Fibroblast of skin of left biceps (primary cell): ENCODE results near the gene DSC2.
"Not testable (repeated sequence)": the region's sequence is repeated elsewhere in the genome, so short reads cannot be mapped to it uniquely, and the experiment has no call there.

Experiments used
- DNase-seq, 2 experiments: peaks; one replicate each; pipeline ENCODE4 v3.0.0-alpha.2; 2013; ENCODE audit warnings: low read depth in 2 of 2

DSC2 gene

DNA sequence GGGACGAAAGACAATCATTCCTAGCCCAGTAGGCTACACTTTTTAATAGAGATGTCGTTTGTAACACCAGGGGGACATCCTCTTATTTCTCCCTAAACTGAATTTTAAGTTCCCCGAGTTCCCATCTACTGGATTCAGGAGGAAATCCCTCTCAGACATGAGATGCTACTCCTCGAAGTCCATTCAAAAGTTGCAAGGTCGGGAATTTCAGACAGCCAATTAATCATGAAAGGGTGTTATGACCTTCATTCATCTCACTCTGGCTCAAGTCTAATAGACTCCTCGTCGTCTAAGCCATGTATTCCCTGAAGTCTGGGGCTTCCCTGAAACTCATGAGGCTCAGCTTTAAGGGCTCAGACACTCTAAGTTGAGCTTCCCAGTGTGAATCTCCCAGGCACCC is 58.5 kb downstream of the DSC2 start:
- DNase-seq = no peak

DNA sequence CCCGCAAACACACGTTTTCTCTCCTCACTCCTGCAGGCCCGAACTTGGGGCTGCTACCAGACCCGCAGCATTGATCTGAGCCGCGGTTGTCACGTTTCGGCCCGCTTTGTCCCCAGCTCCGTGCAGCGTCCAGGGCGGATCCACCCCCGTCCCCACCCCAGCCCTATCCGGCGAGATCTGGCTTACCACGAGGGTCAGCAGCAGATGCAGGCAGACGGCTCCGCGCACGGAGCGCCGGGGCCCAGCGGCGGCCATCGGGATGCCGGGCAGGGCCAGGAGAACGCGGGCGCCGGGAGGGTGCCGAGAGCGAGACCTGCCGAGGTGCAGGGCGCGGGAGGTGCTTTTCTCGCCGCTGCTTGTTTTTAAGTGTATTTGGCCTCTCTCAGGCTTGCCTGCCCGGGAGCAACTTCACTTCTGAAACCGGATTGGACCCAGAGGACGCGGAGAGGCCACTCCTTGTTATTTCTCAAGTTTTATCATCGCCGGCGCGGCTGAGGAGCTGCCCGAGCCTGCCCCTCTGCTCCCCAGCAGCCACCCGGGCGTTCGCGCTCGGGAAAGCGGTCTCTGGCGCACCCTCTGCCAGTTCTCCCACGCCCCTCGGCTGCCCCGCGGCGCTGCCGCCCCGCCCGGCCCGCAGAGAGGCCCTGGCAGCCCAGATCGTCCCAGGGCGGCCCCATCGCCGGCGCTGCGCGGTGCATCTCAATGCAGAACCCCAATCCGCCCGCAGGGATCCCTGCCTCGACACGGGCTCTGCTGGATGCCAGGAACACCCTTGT is 59.6 kb downstream of the DSC2 start, which contains the start of gene DSC3:
Gene DSC3, minus strand, starts transcription at position 337 of the 776 bp plus-strand sequence. Its CDS starts 82 bp downstream, at position 255.
- no peak for DNase-seq

DNA sequence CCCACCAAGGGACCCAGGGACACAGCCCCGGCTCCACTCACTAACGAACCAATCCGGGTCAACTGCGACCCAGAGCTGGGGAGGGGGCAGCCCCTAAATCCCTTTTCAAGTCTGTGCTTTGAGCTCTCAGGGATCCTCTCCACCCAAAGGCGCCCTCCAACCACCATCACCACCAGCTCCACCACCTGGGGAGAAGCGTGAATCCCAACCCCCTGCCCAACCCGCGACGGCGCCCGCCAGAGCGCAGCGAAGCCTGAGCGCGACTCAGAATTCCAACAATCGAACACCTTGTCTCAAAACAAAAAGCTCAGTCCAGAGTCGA is 60.2 kb downstream of the DSC2 start:
- DNase-seq = no peak

DNA sequence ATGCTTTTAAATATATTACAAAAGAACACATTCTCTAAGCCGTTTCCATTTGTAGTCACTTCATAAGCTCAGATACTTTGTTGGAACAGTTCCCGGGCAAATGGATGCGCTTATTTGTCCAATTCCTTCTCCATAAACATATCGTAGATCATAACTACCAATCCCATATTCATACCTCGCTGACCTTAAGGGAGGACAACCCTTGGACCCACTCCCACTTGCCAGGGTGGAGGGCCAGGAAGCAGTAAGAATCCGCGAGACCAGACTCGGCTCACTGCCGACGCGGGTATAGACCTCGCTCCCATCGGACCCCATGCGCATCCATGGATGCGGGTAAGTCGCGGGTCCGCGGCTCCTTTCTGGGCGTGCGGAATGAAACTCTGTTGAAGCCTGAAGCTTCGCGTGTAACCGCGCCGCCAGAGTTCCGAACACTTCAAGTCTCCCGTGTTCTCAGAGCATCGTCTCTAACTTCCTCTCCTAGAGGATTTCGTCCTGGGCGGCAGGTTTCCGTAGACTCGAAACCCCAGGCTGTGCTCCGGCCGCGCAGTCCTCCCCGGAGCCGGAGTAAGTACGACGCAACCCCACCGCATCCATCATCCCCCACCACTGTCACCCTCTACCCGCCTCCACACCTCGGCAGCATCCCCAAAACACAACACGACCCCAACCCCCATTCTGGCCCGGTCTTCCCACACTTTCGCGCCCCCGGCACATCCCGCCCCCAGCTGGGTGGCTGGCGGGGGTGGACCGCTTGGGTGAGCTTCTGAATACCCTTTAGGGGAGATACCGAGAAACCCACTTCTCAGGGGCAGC is 60.7 kb downstream of the DSC2 start:
- no peak for DNase-seq

DNA sequence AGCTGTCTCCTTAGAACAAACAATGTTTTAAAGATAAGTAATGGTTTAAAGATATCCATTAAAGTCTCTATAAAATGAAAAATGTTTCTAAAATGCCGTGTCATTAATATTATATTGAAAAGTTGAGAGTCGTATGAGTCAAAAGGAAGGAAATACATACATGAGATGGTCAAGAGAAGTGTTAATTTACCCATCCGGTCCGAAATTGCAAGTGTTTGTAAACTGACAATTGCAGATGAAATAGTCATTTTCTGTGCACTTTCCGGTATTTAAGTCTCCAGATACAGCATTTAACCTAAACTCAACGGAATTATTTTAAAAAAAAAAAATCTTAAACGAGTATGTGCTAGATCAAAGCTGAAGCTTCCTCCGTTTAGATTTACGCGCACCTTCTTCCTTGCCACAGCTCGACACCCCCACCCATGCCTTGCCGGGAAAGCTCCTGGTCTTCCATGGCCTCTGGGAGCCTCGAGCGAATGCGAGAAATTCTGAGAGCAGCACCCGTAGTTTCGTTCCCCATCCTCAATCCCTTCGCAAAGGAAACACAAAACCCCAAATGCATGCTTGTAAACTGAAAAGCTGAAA is 61.4 kb downstream of the DSC2 start:
- no peak for DNase-seq

DNA sequence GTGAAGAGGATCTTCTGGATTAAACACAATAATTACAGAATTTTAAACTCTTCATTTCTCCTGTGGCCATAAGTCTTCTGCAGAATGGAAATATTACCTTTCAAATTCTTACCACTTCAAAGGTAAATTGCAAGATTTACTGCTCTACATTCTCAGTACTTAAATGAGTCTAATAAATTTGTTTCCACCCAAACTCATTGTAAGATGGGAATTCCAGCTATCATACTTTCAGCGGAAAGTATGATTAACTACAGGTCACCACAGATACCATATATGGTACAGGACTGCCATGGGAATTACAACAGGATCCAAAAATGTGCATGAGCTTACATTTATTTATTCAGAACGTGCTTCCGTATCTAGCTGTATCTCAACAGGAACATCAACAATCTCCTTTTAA is 62.8 kb downstream of the DSC2 start:
- no peak for DNase-seq

DNA sequence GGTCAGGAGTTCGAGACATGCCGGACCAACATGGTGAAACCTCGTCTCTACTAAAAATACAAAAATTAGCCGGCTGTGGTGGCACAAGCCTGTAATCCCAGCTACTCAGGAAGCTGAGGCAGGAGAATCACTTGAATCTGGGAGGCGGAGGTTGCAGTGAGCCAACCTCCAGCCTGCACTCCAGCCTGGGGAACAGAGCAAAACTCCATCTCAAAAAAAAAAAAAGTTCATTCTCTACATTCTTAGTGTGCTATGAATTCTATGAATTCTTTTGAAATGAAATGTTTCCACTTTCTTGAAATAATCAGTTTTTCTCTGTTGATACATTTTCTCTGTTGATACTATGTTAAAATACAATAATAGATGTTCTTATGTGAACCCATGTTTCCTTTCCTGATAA is 64.5 kb downstream of the DSC2 start:
- not testable (repeated sequence) for DNase-seq

DNA sequence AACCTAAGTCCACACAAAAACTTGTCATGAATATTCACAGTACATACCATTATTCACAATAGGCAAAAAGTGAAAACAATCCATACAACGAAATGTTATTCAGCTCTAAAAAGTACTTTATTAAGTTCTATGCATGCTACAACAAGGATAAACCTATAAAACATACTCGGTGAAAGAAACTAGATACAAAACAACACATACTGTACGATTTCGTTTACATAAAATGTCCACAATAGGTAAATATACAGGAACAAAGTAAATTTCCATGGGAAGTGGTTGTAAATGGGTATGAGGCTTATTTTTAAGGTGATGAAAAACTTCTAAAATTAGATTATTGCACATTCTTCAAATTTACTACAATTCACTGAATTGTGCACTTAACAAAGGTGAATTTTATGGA is 67.7 kb downstream of the DSC2 start:
- DNase-seq = no peak

DNA sequence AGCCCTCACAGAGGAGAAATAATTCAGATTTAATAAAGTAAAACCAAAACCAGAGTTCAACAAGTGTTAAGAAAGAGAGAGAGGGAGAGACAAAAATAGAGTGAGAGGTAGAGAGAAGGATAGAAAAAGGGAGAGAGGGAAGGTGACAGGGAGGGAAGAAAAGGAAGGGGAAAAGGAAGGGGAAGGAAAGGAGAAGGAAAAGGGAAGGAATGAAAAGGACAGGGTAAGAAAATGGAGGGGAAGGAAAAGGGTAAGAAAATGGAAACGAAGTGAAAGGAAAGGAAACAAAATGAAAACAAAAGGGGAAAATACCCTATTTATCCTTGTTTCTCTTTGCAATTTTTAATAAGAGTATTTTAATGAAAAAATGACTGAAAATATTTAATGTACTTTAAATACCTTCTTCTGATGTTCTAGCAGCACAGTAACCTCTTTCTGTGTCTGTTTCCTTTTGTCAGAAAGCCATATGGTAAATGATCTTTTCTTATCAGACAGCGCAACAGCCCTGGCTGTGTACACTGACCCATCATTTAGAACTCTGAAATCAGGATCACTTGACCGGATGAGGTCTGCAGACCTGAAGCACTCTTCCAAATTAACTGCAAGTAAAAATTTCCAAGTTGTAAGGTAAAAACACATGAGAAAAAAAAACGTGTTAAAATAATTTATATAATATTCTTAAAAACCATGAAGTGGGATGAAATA is 71.5 kb downstream of the DSC2 start:
- no peak for DNase-seq

DNA sequence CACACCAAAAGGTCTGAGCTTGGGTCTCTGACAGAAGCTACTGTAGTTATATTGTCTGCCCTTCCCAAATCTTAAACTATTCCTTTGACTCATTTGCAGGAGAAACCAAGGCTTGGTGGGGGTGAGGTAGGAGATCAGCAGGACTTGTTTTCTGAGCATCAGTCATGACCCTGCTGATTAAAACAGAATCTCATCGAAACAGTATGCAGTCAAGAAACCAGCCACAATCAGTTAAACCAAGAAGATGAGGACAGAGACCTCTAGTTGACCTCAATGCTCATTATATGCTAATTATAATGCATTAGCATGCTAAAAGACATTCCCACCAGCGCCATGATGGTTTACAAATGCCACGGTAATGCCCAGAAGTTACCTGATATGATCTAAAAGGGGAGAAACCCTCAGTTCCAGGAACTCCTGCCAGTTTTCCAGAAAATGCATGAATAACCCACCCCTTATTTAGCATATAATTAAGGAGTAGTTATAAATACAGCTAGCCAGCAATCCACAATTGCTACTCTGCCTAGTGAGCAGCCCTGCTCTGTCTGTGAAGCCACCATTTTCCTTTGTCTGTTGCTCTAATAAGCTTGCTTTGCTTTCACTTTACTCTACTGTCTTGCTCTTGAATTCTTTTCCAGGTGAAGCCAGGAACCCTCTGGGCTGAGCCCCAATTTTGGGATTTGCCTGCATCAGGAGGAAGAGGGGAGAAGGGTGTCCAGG is 86.3 kb downstream of the DSC2 start:
- DNase-seq = no peak

DNA sequence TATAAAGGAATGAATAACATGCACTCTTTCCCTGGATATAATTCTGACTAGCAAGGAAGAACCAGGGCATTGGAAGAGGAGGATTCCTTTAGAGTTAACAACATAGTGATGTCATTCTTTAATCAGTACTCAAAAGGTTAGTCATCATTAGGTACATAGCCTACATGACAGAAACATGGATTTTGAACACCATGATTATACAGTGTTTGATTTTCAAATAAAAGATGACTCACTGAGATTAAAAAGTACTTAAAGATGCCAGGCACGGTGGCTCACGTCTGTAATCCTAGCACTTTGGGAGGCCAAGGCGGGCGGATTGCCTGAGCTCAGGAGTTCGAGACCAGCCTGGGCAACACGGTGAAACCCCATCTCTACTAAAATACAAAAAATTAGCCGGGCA is 90.8 kb downstream of the DSC2 start:
- DNase-seq = peak; percentile 5 to 7

DNA sequence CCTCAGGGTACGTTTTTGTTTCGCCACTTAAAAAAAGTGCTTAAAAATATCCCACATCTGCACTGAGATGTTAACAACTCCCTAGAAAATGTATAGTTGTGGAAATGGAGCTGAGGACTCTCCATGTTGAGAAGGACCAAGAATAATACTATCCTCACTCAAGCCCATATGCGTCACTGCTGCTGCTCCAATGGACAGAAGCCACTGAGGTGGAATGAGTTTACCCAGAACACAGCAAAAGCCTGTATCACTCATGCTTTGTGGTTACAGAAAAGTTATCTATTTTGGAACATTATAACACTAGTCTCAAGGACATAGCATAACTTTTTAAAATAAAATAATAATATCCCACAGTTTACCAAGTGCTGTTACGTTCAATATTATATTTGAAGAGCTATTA is 91.6 kb downstream of the DSC2 start:
- DNase-seq = no peak
